ENCODE measurements around the gene CHCHD3.

GRCh38 chr7:132858760-132859159 is 223.1 kb downstream of the CHCHD3 start:
- TF ChIP-seq POLR2A (IDR thresholded peaks at IDR 0.05; ENCODE audit: low read length) (no peak), CEBPB (IDR thresholded peaks at IDR 0.05) (no peak), CTCF (IDR thresholded peaks at IDR 0.05) (no peak), ZC3H11A (IDR thresholded peaks at IDR 0.05) (no peak), RAD21 (conservative IDR thresholded peaks at IDR 0.05 in 1 of 2, IDR thresholded peaks at IDR 0.05 in 1 of 2) (no peak), EP300 (IDR thresholded peaks at IDR 0.05) (no peak), REST (IDR thresholded peaks at IDR 0.05) (no peak), PHF8 (IDR thresholded peaks at IDR 0.05; ENCODE audit: borderline replicate concordance, low read depth) (no peak)
